NCI-H2227 (cell line): ENCODE measurements around the gene C11orf42.

Experiments
- DNase-seq: peaks from one replicate; lab custom pipeline; 2025; ENCODE audit not compliant: unreplicated experiment; lab: John Stamatoyannopoulos, UW

C11orf42 gene, protein sequence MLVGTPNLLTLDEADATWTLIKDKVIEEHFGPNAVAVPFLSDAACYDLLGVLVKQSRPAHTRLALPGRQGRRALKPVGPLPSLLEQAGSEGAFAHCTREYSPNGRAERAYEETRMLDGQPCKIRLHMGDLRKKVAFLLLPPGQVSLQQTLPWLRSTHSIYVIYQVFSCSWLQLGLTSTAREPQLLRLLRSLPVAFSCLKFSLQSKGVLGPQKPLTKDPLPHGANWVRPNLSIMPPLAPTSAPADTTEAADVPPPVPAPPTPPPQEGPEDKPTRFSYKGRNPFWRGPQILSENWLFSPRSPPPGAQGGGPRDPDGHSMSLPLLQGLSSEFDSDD

DNA sequence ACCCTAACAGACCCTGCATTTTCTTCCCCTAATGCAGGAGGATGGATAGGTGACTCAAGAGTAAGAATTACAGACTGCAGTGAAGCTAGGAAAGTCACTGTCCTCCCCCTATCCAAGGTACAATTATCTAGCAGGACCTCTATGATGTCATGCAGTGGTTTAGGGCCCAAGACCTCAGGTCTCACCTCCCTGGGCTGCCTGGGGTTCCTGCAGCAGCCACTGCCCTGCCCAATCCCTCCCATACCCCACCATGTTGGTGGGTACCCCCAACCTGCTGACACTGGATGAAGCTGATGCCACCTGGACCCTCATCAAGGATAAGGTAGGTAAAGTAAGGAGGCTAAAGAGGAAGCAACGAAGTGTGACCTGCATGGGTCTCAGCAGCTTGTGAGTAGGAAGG lies at the start of gene C11orf42:
C11orf42 (plus strand) TSS at position 192 of the 400 bp plus-strand sequence; CDS start at position 251, 59 bp downstream.
- DNase-seq = no peak

DNA sequence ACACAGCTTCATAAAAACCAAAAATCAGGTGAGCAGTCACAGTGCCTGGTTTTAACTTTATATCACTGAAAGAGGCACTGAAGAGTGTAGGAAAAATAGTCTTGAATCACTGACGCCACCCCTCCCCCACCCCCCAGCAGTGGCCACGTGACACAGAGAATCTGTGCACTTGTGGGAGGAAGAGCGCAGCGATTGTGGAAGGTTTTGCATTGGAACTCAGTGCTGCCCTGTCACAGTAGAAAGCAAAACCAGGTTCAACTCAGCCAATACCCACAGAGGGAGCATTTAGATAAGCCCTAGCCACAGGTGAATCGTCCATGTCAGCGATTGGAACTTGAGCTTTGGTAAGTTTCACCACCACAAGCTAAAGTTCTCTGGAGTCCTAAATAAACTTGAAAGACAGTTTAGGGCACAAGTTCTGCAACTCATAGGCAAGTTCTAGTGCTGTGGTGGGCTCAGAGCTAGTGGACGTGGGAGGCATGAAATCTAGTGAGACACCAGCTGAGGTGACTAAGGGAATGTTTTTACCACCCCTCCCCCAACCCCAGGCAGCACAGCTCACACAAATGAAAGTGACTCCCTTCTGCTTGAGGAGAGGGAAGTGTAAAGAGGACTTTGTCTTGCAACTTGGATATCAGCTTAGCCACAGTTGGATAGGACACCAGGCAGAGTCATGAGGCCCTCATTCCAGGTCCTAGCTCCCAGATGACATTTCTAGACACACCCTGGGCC lies 48.6 kb upstream of the C11orf42 start:
- no peak for DNase-seq

DNA sequence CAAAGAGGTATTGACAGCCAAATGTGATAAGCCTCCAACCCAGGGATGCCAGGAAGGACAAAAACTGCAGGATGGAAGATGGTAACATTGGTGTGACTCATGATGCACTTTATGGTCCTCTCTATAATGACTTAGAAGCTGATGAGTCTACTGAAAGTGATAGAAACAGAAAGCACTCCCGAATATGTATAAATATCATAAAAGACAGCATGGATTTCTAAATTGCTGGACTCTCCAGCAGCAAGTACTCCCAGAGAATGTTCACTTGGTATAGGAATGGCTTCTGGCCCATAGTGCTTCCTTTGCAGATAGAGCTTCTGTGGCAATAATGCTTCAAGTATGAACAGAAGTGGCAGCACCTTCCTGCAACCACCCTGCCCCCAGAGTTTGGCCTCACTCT lies 35.1 kb upstream of the C11orf42 start, which contains the start of gene OR52B2:
OR52B2 (minus strand) TSS at position 101 of the 400 bp plus-strand sequence; CDS start at position 101, 0 bp downstream.
- no peak for DNase-seq

DNA sequence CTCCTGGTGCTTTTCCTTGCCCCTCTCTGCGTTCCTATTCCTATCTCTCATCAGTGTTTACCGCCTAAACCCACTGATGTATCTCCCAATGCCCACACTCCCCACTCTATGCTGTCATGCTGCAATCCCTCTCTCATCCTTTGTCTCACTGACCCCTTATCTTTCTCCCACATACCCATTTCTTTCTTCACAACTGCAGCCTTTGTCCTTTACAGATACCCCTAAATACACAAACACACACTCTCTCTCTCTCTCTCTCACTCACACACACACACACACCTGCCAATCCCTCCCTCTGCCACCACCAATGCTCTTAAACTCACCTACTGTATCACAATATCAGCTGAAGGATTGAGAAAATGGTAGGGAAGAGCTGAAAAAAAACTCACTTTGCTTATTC lies 29.9 kb upstream of the C11orf42 start:
- DNase-seq = no peak

DNA sequence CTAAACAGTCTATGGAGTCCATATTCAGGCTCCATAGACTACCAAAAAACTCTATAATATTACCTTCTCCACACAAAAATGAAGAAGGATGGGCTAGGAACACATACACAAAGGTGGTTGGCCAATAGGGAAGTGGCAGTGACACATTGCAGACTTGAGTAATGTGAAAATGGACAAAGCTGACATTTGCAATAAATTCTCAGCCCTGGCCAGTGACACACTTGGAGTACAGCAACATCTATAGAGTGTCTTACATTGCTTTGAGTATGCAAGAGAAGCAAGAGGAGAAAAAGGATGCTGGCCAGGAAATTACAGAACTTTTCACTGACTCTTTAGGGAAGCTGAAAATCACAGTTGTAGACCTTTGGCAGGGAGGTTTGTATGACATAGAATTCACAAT lies 13.6 kb upstream of the C11orf42 start:
- DNase-seq = no peak

DNA sequence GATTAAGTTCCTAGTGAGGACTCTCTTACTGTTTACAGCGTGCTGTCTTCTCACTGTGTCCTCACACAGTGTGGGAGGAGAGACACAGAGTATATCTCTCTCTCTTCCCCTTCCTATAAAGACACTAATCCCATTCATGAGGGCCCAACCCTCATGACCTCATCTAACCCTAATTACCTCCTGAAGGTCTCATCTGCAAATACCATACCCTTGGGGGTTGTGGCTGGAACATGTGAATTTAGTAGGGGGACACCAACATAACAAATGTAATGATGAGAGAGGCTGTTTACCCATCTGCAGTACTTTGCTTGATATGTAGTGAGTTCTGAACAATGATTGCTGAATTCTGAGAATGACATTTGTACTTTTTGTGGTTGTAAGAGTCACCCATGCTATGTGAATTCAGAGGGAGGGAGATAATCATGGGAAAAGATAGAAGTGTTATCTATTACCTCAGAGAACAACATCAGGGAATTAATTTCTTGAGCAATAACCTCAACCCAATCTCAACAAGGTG lies 11.2 kb upstream of the C11orf42 start:
- DNase-seq = no peak

DNA sequence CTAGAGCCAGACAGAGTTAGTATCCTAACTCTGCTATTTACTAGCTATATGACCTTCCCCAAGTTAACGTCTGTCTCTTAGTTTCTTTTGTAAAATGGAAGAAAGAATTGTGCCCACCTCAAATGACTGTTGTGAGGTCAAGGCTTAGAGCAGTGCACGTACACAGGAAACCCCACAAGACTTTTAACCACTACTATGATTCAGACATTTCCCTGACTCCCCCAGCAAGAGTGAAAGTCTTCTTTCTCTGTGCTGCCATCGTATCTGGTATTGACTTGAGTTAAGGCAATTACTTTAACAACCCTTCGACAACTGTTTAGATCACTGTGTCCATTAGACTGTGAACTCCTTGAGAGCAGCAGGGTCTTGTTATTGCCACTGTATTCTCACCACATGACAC lies 9.0 kb upstream of the C11orf42 start:
- DNase-seq = no peak

DNA sequence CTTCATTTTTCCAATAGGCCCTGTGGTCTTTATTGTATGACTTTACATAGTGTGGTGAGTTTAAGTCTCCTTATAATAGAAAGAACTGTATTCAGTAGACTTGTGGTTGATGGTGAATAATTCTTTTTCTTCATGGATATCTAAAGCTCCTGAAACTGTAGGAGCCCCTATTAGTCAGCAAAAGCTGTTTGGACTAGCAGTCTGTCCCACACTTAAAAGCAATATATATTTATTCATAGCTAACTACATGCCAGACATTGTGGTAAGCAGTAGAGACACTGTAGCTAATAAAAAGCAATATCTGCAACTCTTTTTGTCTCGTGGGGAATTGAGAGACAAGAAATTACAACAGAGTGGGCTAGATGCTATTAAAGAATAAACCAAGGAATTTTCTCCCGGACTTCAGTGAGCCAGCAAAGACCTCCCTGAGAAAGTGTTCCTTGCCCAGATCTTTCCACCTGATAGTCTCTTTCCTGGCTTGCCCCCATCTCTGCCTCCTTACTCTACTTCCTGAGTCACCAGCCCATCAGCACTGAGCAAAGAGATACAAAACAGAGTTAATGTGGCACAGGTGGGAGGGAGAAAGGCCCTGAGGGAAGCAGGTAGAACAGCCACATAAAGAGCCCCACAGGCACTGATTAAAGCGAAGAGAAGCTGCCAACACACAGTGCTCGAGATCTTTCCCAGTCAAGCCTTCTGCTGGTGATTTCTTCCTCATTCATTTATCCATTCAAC lies 7.7 kb upstream of the C11orf42 start:
- no peak for DNase-seq

DNA sequence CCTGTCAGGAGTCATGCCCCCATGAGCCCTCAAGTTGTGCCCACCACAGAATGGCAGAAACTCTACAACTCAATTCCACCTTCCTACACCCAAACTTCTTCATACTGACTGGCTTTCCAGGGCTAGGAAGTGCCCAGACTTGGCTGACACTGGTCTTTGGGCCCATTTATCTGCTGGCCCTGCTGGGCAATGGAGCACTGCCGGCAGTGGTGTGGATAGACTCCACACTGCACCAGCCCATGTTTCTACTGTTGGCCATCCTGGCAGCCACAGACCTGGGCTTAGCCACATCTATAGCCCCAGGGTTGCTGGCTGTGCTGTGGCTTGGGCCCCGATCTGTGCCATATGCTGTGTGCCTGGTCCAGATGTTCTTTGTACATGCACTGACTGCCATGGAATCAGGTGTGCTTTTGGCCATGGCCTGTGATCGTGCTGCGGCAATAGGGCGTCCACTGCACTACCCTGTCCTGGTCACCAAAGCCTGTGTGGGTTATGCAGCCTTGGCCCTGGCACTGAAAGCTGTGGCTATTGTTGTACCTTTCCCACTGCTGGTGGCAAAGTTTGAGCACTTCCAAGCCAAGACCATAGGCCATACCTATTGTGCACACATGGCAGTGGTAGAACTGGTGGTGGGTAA lies 6.1 kb upstream of the C11orf42 start, which contains the start of gene OR52W1:
OR52W1 (plus strand) TSS at position 51 of the 637 bp plus-strand sequence; CDS start at position 51, 0 bp downstream.
- no peak for DNase-seq

DNA sequence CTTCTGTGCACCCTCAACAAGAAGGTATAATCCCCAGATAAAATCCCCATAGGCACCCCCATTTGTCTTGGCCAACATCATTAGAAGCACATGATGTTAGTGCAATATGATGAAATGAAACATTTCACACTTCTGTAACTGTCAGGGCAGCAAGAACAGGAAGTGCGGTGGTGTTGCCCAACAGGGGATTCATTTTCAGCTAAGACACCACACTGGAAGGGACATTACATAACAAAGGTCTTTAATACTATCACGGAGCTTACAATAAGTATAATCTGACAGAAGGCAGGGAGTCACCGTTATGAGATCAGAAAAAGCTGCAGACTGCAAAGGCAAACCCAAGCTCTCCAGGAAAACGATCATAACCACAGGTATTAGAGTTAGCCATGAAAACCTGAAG lies 4.4 kb upstream of the C11orf42 start:
- no peak for DNase-seq

DNA sequence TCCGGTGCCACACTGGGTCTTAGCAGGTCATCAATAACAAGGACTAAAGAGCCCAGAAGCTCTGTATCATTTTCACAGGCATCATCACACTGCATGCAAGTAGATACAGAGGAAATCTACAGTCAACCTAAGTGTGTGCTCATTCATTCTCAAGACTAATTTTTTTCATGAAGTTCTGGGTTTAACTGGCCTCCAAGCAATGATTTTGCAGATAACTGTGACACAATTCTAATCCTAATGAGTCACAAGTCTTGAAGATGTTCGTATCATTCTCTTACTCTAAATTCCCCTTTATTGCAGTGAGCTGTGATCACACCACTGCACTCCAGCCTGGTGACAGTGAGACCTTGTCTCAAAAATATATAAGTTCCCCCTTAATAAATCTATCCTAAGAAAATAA lies 3.9 kb upstream of the C11orf42 start:
- DNase-seq = no peak

DNA sequence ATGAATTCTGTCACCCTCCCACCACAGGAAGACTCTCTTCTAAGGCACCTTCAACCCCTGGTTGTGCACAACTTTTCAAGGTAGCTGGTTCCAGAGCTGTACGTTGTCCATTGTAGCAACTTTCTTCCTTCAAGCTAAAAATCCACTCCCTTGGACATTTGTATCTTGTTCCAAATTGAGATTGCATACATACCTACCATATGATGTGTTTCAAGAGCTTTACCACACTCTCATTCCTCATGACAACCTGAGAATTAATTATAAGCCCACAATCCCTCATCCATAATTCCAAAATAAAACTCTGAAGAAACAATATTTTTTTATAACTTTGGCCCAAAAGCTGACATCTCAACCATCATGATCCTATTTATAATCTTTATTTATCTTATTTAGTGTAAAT lies 3.3 kb upstream of the C11orf42 start:
- no peak for DNase-seq

DNA sequence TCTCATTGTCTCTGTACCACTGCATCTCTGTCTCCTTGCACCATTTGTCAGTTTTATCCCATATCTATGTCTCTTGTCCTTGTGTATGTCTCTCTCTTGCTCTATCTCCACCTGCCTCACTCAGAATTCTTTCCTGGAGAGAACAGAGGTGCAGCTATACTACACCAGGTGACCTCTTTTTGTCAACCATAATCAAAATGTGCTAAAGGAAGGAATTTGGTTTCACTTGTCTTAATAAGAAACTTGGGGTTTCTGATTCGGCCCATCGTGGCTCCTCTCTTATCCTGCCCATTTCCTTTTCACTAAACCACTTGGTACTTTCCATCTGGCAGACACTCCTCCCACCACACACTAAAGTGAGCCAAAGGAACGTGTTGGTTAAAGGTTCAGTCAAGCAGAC lies 2.0 kb upstream of the C11orf42 start:
- DNase-seq = no peak

DNA sequence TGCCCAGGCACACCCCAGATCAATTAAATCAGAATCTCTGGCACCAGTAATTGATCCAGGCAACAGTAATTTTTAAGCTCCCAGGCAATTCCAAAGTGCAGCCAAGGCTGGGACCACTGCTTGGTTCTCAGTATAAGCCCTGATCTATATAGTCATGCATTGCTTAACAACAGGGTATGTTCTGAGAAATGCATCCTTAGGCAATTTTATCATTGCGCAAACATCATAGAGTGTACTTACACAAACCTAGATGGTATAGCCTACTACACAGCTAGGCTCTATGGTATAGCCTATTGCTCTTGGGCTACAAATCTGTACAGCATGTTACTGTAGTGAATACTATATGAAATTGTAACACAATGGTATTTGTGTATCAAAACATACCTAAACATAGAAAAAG lies 651 bp upstream of the C11orf42 start:
- no peak for DNase-seq

DNA sequence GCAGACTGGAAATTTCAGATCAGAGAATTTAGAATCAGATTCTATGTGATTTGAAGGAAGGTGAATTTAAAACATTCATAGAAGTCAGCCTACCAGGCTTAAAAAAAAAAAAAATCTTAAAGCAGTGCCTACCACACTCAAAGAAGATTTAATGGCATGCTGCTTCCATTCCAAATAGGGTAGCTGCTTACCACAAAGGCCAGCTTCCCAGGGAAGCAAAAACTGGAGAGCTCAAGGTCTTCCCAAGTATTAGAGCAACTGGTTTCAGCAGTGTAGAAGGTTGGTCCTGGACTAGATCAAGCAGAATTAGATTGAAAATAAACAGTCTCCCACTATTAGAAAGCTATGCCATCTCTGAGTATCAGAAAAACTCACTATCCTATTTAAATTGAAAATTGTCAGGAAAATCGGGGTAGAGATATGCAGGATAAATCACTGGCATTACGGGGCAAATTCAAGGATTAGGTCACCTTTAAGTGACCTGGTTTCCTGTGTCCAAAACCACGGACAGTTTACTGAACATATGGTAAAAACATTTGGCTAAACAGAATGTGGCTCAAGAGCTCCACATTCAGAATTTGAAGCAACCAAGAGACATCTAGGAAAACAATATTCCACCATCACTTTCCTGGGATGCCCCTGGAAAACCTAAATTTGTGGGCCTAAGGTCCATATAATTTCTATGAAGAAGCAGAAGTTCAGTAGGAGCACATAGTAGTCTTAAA lies 1.3 kb downstream of the C11orf42 start:
- DNase-seq = no peak

DNA sequence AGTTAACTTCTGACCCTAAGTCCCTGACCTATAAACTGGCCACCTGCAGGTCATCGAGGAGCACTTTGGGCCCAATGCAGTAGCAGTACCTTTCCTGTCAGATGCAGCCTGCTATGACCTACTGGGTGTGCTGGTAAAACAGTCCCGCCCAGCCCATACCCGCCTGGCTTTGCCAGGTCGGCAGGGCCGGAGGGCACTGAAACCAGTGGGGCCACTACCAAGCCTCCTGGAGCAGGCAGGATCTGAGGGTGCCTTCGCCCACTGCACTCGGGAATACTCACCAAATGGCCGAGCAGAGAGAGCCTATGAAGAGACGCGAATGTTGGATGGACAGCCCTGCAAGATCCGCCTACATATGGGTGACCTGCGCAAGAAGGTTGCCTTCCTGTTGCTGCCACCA lies 4.4 kb downstream of the C11orf42 start:
- DNase-seq = no peak

DNA sequence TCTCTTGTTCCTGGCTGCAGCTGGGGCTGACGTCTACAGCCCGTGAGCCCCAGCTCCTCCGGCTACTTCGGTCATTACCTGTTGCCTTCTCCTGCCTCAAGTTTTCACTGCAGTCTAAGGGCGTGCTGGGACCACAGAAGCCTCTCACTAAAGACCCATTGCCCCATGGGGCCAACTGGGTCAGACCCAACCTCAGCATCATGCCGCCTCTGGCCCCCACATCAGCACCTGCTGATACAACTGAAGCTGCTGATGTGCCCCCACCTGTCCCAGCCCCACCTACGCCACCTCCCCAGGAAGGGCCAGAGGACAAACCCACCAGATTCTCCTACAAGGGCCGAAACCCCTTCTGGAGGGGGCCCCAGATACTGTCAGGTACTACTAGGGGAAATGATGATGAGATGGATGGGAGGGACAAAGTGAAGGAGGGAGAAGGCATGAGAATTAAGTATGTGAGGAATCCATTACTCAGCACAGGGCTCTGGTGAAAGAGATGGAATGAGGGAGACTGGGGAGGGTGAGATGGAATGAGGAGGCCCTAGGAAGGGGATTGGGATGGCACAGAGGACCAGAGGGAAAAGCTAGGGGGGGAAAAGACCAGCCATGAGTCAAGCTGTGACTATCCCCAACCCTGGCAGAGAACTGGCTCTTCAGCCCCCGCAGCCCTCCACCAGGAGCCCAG lies 5.1 kb downstream of the C11orf42 start:
- DNase-seq = no peak

DNA sequence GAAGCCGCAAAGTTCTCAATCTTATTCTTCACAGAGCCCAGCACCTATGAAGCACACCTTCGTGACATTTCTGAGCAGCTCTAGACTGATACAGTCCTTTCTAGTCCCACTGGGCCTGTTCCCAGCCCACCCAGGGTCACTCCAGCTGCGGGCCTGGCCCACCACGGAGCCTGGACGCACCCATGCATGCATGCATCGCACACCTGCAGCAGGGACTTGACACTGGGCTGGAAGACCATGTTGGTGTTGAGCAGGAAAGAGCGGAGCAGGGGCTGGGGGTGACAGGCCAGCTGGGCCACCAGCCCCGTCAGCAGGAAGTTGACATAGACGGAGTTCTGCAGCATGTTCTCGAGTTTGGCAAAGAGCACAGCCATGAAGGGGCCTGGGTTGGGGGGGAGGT lies 9.2 kb downstream of the C11orf42 start:
- no peak for DNase-seq

DNA sequence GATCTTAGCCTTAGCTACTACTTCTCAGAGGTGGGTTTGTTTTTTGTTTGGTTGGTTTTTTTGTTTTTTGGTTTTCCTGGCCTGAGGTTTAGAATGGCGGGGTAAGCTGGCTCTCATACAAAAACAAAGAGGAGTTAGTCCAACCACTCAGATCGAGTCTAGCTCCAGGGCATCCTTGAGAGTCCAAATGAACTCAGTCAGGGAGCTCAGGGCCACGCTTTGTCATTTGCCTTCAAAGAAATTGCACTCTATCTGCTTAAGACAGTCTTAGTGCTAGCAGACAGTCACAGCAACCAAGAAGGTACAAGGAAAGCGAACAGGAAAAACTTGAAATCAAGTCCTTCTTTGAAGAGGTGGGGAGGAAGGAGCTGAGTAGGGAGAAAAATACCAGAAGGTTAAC lies 11.1 kb downstream of the C11orf42 start:
- no peak for DNase-seq

DNA sequence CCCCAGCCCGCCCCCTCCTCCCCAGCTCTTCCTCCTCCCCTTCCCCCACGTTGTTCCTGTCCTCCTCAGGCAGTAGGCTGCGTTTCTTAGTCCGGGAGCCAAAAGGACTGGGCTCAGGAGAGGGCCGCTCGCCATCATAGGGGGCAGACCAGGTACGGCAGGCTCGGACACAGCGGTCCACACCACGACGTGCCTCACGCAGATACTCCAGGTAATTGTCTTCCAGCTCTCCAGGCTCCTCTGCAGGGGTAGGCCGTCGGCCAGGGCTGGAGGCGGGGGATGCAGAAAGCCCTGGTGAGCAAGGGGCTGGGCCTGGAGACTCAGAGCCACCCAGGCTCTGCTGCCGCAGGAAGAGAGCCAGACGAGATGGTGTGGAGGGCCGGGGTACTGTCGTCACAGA lies 12.4 kb downstream of the C11orf42 start:
- no peak for DNase-seq
